NCI-H446 treated with DMSO at 0.1 percent for 48 hours (cell line): Measurements from ENCODE around the gene IFNGR1.
"Not testable (repeated sequence)": the region's sequence is repeated elsewhere in the genome, so short reads cannot be mapped to it uniquely, and the experiment has no call there.

ENCODE experiments used
- DNase-seq: peaks from one replicate; lab custom pipeline; 2025; lab: John Stamatoyannopoulos, UW

Gene IFNGR1

DNA sequence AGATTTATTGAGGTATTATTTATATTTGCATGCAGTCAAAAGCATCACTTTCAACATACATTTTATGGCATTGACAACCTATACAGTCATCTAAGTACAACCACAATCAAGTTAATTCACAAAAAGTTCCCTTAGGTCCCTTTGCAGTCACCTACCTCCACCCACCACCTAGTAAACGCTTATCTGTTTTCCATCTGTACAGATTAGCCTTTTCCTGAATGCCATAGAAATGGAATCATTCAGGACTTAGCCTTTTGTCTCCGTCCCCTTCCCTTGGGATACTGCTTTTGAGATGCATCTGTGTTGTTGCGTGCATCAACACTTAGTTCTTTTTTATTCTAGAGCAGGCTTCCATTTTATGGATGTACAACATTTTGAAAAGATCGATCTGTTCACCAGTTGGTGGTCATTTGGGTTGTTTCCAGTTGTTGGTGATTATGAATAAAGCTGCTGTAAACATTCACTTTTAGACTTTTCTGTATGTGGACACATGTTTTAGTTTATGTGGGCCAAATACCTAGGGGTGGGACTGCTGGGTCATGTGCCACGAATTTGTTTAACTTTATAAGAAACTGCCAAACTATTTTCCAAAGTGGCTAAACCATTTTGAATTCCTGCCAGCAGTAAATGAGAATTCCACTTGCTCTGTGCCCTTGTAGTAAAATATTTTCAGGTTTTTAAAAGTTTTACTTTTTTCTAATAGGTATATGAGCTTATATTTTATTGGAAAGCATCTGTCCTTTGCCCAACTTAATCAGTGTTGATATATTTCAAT, 17.6 kb upstream of the IFNGR1 start:
- no peak for DNase-seq

DNA sequence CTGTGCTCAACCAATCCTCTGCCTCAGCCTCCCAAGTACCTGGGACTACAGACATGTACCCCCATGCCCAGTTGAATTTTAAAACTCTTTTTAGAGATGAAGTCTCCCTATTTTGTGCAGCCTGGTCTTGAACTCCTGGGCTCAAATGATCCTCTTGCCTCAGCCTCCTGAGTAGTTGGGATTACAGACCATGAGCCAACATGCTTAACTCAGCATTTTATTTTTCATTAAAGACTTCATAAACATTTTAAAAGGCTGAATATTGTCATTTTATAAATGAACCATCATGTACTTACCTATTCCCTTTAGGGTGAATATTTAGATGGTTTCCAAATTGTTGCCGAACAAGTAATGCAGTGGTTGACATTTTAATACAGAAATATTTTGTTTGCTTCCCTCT, 16.5 kb upstream of the IFNGR1 start:
- DNase-seq, result no peak

DNA sequence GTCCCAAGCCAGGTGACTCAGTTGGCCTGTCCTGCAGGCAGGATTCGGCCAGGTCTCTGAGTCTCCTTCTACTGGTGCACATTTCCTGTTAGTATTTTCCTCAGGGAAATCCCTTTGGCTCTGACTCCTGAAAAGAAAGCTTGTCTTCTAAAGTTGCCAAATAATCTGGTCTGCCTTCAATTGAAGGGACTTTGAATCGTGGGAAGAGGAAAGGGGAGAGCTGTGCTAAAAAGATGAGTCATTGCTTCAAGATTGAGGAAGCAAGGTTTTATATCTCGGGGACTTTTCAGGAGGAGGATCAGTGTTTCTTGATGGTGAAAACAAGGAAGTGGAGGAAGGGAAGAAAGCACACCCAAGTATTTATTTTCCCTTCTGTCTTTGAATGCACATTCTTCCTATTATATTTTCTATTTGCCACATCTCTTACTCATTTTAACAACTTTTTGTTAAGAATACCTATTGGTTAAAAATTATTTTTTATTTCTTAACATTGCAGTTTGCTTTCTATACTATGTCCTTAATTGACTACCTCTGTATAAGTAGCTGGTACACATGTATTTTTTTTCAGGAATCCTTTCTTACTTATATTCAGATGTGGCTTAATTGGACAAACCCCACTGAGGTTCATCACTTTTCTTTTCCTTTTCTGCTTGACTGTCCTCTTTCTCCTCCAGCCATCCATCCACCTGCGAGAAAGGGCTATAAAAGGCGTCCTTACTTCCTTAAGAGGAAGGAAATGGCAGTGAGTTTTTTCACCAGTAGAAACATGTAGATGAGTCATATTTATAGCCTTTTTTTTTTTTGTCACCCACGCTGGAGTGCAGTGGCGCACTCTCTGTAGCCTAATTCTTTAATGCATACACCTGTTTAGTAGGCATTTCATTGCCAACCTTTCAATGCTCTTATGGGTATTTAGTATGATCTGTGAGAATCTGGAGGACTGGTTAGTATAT, 15.0 kb upstream of the IFNGR1 start:
- no peak for DNase-seq

DNA sequence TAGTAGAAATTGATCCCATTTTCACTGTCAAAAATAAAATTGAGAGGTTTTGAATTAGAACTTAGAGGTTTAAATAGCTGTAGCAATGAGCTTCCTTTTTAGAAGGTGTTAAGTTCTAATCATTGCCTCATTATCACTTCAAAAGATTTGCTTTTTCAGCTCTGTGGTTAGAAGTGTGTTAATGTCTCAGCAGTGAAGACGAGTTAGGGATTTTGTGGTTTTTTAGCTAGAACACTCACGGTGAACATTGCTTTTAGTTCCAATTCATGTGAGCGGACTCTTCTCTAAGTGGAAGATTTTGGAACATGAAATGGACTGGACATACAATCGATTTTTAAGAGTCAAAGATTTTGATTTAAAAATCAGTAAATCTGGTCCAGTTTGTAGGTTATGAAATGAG, 12.7 kb upstream of the IFNGR1 start:
- DNase-seq, result no peak

DNA sequence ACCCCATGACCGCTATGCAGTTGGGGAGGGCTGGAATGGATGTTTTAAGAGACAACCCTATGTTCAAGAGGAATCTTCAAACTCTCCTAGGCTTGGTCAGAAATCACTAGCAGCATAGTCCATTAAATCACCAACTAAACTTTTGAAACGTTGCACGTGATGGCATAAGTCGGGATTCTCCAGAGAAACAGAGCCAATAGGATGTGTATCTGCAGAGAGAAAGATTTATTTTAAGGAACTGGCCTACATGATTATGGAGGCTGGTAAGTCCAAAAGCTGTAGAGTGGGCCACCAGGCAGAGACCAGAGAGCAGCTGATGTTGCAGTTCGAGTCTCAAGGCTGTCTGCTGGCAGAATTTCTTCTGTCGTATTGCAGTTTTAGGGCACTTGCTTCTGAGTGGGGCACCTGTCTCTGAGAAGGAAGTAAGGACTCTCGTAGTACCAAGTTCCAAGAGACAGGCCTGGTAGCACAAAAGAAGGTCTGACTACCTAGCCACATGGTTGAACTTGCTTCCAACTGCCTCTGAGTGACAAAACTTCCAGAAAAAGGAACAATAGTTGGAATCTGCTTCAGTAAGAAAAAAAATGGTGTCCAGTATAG, 11.9 kb upstream of the IFNGR1 start:
- no peak for DNase-seq

DNA sequence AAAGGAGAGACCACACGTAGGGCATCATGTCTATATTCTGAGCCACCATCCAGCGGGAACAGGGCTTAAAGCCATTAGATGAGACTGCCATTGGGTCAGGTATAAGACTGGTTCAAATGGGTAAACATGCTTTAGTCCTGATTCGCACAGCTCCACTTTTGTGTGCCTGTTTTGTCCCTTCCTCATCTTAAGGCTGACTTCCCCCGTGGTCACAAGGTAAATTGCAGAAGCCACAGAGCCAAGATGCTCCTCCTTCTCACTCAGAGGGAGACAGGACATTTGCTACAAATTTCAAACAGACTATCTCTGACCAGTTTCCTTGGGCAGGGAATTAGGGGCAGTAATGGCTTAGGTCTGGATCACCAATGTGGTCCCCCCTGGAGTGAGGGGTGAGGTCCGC, 11.4 kb upstream of the IFNGR1 start:
- no peak for DNase-seq

DNA sequence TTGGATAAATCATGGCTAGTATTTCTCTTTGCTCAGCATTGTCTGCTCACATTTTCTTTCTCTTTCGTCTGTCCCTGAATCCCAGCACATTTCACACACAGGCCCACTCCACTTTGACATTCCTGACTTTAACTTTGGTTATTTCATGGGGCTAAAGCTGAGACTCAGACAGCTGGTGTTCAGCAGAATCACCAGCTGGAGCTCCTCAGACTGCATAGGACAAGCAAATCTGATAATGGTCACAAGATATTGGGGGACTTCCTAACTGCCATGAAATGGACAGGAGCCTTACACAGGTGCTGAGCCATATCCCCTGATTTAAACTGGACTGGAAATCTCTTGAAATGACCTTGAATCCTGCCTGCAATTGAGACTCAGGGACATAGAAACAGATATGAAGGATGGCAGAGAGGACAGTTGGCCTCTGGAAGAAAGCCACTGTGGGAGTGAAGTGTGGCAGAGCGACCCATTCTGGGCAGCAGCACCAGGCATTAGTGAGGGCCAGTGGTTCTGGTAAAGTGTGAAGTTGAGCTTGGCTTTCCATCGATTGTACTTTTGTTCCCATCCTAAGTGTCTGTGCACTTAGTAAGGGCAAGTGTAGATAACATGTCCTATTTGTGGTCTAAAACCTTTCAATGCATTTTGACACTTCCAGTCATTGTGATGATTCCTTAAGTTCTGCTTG, 10.0 kb upstream of the IFNGR1 start:
- no peak for DNase-seq

DNA sequence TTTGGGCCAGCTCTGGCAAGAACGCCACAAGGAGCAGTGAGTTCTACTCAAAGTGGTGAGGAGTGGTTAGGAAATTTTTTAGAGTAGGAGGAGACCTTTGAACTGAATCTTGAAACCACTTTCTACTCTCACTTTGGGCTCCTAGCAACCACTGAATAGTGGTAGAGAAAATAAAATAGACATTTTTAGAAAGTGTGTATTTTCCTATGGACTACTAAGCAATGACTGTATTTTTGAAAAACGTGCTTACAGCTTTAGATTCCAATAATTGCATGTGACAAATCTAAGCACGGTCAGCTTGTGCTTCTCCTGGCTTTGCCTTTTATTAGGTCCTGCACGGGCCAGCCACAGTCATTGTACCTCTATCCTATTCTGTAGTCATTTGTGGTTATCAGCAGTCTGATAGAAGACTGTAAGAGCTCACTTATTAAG, 8.7 kb upstream of the IFNGR1 start:
- no peak for DNase-seq

DNA sequence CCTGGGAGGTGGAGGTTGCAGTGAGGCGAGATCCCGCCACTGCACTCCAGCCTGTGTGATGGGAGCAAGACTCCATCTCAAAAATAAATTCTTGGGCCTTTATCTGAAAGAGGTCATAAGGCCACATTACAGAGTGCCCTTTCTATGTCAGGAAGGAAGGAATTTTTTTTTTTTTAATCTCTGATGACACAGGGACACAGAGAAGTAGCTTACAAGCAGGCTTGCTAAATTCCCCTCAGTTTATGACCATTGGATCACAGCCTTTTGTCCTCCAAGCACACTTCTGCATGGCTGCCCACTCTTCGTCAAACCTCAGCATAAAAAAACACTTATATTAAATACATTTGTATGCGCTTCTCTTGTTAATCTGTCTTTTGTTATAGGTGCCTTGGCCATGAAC, 7.5 kb upstream of the IFNGR1 start:
- DNase-seq, result no peak

DNA sequence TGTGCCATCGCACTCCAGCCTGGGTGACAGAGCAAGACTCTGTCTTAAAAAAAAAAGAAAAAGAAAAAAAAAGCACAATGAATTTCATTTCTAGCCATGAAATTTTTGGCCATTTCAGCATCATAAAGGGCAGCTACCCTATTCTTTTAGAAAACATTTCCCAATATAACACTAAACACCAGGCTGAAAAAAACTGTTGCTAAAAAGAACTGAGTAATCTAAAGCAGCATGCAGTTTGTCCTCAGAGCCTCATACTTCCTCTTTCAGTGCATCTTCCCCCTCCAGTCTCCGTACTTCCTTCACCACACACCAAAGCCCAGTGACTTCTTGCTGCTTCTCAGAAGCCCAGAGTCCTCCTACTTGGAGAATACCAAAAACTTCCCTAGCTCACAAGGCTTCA, 5.6 kb upstream of the IFNGR1 start:
- DNase-seq, result no peak

DNA sequence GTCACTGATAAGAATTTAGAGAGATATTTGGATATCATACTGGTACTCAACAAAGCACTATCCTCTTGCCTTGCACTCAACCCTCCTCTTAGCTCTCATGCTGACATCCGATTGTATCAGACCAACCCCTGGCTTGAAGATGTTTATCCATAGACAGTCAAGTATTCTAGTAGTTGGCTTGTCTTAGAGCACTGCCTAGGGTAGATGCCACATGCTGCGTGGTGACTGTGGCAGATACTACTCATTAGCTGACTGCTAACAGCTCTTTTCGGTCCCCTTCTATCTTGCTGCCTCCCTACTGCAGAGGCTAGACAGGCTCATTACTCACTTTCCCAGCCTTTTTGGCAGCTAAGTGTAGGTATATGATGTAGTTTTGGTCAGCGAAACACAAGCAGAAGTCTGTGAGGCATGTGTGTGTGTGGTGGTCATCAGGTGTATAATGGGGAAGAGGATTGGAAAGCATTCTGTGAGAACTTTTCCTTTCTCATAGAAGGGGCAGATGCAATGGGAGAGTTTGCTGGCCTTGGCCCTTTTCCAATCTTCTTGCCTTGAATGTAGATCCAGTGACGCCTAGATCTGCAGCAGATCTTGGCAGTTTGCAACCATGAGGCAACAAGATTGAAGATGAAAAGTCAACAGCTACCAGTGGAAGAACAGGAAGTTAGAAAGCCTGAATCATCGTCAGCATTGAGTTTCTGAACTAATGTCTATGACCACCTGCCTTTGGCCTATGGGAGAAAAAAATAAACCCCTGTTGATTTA, 4.4 kb upstream of the IFNGR1 start:
- peak; percentile 45 for DNase-seq

DNA sequence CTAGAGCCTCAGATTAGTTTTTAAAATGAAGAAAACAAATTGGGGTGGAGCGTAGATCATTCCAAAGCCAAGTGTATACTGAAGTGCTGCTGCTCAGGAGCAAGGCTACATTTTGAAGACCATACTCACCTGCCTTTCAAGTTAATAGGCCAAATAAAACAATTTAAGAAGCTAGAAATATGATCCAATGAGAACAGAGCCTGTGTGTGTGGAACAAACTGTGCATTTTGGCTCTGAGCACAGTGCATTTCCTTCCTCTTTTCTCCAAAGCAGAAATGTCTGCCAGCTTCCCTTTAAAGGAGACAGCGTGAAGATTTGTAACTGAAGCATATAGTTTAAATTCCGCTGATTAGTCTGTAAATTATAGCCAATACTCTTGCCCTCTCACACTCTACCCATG, 3.2 kb upstream of the IFNGR1 start:
- DNase-seq, result peak; percentile 13

DNA sequence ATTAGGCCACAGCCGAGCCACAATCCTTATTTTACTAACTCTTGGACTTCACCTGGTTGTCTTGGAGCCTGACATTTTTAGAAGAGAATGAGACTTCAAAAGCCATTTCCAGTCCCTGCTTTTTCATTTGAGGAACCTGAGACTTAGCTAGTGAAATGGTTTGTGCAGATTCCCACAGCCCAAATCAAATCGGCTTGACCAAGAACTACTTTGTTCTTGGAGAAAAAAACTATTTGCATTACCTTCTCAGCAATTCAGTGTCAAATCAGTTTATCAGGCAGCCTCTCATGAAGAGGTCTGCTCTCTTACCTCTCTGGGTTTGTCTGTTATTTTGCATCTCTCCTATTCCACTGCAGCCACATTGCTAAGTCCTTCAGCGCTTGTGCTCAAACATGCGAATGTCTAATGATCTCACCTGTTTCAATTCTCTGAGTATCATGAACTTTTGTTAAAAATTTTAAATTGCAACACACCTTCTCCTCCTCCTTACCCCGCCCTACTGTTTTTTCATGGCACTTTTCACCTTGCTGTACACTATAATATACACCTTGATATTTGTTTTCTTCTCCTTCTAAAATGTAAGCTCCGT, 573 bp upstream of the IFNGR1 start:
- DNase-seq, result no peak

DNA sequence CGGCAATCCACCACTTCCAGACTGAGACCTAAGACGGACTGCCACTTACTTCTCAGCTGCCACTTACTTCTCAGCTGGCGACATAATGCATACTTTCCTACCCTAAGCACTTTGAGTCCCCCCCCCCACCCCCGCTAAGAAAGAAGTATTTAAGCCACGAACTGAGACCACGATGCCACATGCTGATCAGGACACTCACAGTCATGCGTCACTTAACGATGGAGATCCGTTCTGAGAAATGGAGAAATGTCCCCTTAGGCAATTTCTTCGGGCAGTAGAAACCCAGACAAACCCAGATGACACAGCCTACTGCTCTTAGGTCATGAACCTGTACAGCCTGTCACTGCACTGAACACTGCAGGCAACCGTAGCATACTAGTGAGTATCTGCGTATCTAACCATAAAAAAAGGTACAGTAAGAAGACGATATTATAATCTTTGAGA, 690 bp downstream of the IFNGR1 start:
- no peak for DNase-seq

DNA sequence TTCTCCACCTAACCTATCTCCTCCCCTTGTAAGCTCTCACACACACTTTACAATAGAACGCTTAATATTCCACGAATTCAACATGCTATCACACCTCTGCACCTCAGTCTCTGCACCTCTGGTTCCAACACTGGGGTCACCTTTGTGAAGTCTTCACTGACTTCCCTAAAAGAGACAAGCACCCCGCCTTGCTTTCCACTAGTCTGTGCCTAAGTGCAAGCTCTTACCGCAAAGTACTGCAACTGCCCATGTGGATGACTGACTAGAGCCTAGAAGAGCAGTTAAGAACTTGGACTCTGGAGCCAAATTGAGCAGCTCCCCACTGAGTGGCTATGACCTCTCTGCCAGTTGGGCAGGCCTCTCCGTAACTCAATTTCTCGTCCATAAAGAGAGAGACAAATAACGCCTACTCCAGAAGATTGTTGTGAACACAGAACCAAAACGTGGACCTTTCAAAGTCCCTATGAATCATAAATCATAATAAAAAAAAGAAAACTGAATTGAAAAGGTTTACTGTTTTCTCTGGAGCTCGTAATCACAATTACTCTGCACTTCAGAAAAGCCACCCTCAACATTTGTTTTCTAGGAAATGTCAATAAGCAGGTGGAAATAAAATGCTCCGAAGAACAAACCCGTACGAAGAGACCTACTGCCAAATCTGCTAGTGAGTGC, 1.2 kb downstream of the IFNGR1 start:
- DNase-seq, result no peak

DNA sequence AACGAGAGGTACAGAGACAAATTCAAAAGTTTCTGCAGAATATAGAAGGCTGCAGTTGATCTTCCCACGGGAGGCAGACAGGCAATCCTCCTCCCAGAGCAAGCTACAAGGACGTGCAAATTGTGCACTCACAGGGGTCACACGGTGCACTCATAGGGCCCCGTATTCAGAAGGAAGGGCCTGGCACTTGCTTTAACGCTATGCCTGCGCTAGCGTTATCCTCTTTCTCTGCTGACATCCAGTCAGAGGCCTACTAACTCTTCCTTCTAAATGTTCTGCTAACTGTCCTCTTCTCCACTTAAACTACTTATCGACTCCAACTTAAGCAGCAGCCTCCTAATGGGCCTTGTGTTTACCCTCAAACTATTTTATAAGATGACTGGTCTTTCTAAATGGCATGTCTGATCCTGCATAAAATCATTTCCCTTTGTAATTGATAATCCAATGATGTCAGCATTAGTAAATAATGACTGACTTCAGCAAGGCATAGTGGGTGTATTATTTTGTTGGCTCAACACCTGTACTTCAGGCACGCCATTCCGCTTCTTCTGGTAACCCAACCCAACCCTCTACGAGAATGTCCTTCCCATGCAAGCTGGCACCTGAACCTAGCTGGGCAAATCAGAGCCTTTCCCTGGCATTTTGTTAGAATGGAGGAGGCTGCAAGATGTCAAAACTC, 2.2 kb downstream of the IFNGR1 start:
- no peak for DNase-seq

DNA sequence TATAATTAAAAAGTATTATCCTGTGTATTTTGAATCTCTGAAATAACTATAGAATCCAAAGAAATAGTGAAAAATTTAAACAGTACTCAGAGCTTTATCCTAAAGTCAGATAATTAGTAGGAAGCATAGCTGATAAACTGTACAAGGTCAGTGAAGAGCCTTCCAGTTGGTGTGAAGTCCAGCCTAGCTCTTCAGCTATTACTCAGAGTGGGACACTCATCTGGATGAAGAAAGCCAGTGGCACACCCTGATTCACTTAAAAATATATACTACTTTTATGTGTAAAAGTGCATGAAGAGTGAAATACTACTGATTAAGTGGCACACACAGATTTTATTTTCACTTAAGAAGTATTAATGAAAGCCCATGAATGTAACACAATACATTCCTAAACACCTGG, 3.1 kb downstream of the IFNGR1 start:
- DNase-seq, result no peak

DNA sequence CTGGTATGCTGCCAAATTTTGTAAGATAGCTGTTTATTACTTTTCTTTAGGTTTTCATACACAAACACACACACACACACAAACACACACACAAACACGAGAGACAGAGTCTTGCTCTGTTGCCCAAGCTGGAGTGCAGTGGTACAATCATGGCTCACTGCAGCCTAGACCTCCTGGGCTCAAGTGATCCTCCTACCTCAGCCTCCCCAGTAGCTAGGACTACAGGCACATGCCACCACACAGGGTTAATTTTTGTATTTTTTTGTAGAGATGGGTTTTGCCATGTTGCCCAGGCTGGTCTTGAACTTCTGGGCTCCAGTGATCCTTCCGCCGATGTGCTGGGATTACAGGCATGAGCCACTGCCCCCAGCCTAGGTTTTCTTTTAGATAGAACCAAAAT, 3.6 kb downstream of the IFNGR1 start:
- not testable (repeated sequence) for DNase-seq

DNA sequence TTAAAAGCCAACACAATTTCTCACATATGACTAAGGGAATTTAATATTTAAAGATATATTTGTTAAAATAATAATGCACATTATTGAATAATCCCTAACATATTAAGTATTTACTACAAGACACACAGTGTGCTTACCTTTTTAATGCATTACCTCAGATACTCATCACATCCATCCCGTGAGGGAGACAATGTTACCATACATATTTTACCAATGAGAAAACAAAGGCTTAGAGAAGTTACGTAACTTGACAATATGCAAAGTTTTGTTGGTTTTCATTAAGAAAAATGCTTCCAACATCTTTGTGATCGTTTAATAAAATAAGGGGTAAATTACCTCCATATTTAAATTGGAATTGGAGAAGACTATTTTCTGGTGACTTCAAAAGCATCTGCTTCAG, 4.3 kb downstream of the IFNGR1 start:
- no peak for DNase-seq

DNA sequence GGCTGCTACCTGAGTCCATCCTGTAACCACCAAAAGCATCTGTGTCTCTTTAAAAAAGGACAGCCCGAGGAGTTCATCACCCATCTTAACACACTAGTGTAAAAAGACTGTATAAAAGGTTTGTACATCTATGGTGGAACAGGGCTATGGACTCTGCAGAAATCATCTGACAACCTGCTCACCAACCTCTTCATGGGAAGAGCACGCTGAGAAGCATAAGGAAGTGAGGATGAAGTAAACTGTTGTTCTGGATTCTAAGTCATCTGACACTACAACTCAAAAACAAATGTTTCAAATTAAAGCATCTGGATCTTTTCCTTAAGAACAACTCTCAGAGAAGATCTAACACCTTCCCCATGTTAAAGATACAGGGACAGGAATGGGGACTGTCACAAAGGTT, 5.4 kb downstream of the IFNGR1 start:
- DNase-seq, result no peak
